CD4-positive, alpha-beta T cell (primary cell): ENCODE data around the gene DNMT3A. TPM values are rescaled to one million over a fixed set of nuclear protein-coding genes. Genes with fewer than 3 reads are reported as not detected.
A peak's percentile ranks its signal among the peaks of the same experiment; 100 is the strongest.

Source experiments
- ATAC-seq: fragments of 200-7000 bp; cut with Tn5 transposase; one replicate; pipeline ENCODE4 v1.10.0; 2022; ENCODE audit warnings: mild to moderate bottlenecking; ENCODE audit not compliant: poor library complexity
- CTCF ChIA-PET: fragments of 350-600 bp; sonication (Branson Sonifier 250); formaldehyde crosslinking; loops from one replicate; lab custom pipeline; 2021; ENCODE audit warnings: antibody characterized with exemption, inconsistent platforms; lab: Charles Lee
- POLR2A ChIA-PET: fragments of 350-600 bp; sonication (Branson Sonifier 250); formaldehyde crosslinking; loops from one replicate; lab custom pipeline; 2021; ENCODE audit warnings: antibody characterized with exemption, inconsistent platforms; lab: Charles Lee
- DNase-seq, 14 experiments: peaks; one replicate each; pipeline ENCODE4 v3.0.0-alpha.2; 2013 to 2020; ENCODE audit warnings: mixed read lengths in 2 of 14
- H3K27ac ChIP-seq, 2 donors: one replicate each; pipeline versions ENCODE4 v1.5.1 to v1.7.0; 2013; ENCODE audit warnings: low read length in 2 of 2, low read depth in 1 of 2, mild to moderate bottlenecking in 1 of 2
- H3K27me3 ChIP-seq, 2 experiments: 1 replicate in 1 of 2; 2 replicates in 1 of 2; pipeline versions ENCODE4 v1.6.1 to v1.7.0; 2013; ENCODE audit warnings: low read length in 2 of 2, control low read depth in 1 of 2, mild to moderate bottlenecking in 1 of 2, moderate library complexity in 1 of 2; ENCODE audit not compliant: insufficient read depth in 2 of 2, control insufficient read depth in 1 of 2
- H3K36me3 ChIP-seq: one replicate; pipeline ENCODE4 v1.6.1; 2013; ENCODE audit warnings: low read length, control low read depth; ENCODE audit not compliant: insufficient read depth
- H3K4me1 ChIP-seq: one replicate; pipeline ENCODE4 v1.6.1; 2013; ENCODE audit warnings: low read length, control low read depth; ENCODE audit not compliant: insufficient read depth
- H3K4me3 ChIP-seq: one replicate; pipeline ENCODE4 v1.5.1; 2013; ENCODE audit warnings: mild to moderate bottlenecking, low read length, moderate library complexity
- H3K9me3 ChIP-seq, 2 experiments: 1 replicate in 1 of 2; 2 replicates in 1 of 2; pipeline versions ENCODE4 v1.6.1 to v1.7.0; 2013; ENCODE audit warnings: low read length in 2 of 2, mild to moderate bottlenecking in 2 of 2, control low read depth in 1 of 2, moderate library complexity in 1 of 2; ENCODE audit not compliant: control insufficient read depth in 1 of 2, insufficient read depth in 1 of 2
- H3K27ac Mint-ChIP-seq: one replicate; pipeline ENCODE4 v1.8.0; 2020; ENCODE audit warnings: mixed read lengths
- H3K27me3 Mint-ChIP-seq: one replicate; pipeline ENCODE4 v1.8.0; 2021; ENCODE audit warnings: mixed read lengths
- H3K36me3 Mint-ChIP-seq: one replicate; pipeline ENCODE4 v1.8.0; 2021; ENCODE audit warnings: low read depth, mixed read lengths
- H3K4me1 Mint-ChIP-seq: one replicate; pipeline ENCODE4 v1.8.0; 2021; ENCODE audit warnings: low read depth, mixed read lengths
- H3K4me3 Mint-ChIP-seq: one replicate; pipeline ENCODE4 v1.8.0; 2020; ENCODE audit warnings: mild to moderate bottlenecking, mixed read lengths
- H3K9me3 Mint-ChIP-seq: one replicate; pipeline ENCODE4 v1.8.0; 2020; ENCODE audit warnings: mixed read lengths
- CTCF ChIP-seq: fragments of 200-600 bp; IDR thresholded peaks from one replicate; pipeline ENCODE4 v1.8.0; 2022; ENCODE audit warnings: antibody characterized with exemption, mild to moderate bottlenecking
- intact Hi-C, 2 experiments: fragments of 100-400 bp; cut with DNase I in 1 of 2; cut with micrococcal nuclease in 1 of 2; formaldehyde crosslinking; loops; one replicate each; pipeline versions ENCODE4 v1.15.1 to v1.9.0; 2023 to 2025; cut with DNase I, micrococcal nuclease
- total RNA-seq, 174 experiments: library from RNA in 2 of 174; stranded (reverse) in 2 of 174; gene quantifications; one replicate each; pipeline ENCODE4 v1.2.3 and lab custom pipeline; 2021 to 2026

Gene DNMT3A
- total RNA-seq, 2 experiments from 2014 or later = 57.1 to 62.1 TPM

- H3K4me1 Mint-ChIP-seq = peaks cover 42% of the 10 kb centered on the region
- no peaks in the 10 kb centered on the region for H3K27me3 ChIP-seq
- ATAC-seq (no peak), DNase-seq (peak in 1 of 14 experiments; percentile 26)
- H3K36me3 Mint-ChIP-seq = no peaks in the 10 kb centered on the region
- H3K4me1 ChIP-seq = peaks cover 40% of the 10 kb centered on the region
- TF ChIP-seq CTCF = no peak
- CTCF ChIA-PET = interaction anchor here (1.4 to 2.7 kb wide), 9 partner anchors 8 to 102 kb away, joined by 4 to 72 read pairs (median 8); no protein-coding TSS in a partner anchor
- H3K27ac ChIP-seq = no peak overlapping the region
- no peak overlapping the region for H3K27ac Mint-ChIP-seq
- peaks cover 0 to 11% of the 10 kb centered on the region in 2 experiments for H3K9me3 ChIP-seq
- H3K9me3 Mint-ChIP-seq = no peaks in the 10 kb centered on the region
- H3K36me3 ChIP-seq = no peaks in the 10 kb centered on the region
- no peaks in the 10 kb centered on the region for H3K27me3 Mint-ChIP-seq
- intact Hi-C loops = loop anchor here (5.0 to 10.0 kb wide), 3 partner anchors 33 to 211 kb away; partner anchors contain the start of genes DNMT3A (in 2 of the 2) and POMC (in 1 of the 2)
- POLR2A ChIA-PET = interaction anchor here (0.9 to 5.1 kb wide), 3 partner anchors 13 to 102 kb away, joined by 3 to 55 read pairs (median 3); no protein-coding TSS in a partner anchor
- no peak overlapping the region for H3K4me3 ChIP-seq
- H3K4me3 Mint-ChIP-seq = no peak overlapping the region
These were observed 33.8 kb upstream of the DNMT3A start for GRCh38 chr2:25375371-25375988.

- no peaks in the 10 kb centered on the region for H3K27me3 ChIP-seq
- Mint-ChIP-seq H3K4me3 (no peak overlapping the region), H3K4me1 (peaks cover 35% of the 10 kb centered on the region), H3K27me3 (no peaks in the 10 kb centered on the region), H3K27ac (no peak overlapping the region), H3K9me3 (no peaks in the 10 kb centered on the region), H3K36me3 (no peaks in the 10 kb centered on the region)
- no peak for TF ChIP-seq CTCF
- H3K4me1 ChIP-seq = peaks cover 40% of the 10 kb centered on the region
- POLR2A ChIA-PET = interaction anchor here (5.1 kb wide), 1 partner anchor 12 kb away, joined by 55 read pairs; no protein-coding TSS in a partner anchor
- H3K36me3 ChIP-seq = no peaks in the 10 kb centered on the region
- peaks cover 0 to 11% of the 10 kb centered on the region in 2 experiments for H3K9me3 ChIP-seq
- no peak overlapping the region for H3K27ac ChIP-seq
- ATAC-seq = no peak
- H3K4me3 ChIP-seq = no peak overlapping the region
- peak in 1 of 14 experiments; percentile 6 for DNase-seq
- intact Hi-C loops = loop anchor here (5.0 to 10.0 kb wide), 3 partner anchors 33 to 210 kb away; partner anchors contain the start of genes DNMT3A (in 2 of the 2) and POMC (in 1 of the 2)
- CTCF ChIA-PET = interaction anchor here (1.4 kb wide), 1 partner anchor 13 kb away, joined by 4 read pairs; no protein-coding TSS in a partner anchor
These were observed 33.1 kb upstream of the DNMT3A start for GRCh38 chr2:25374827-25375226.

- H3K9me3 ChIP-seq = peaks cover 0 to 8% of the 10 kb centered on the region in 2 experiments
- H3K9me3 Mint-ChIP-seq = no peaks in the 10 kb centered on the region
- no peak for TF ChIP-seq CTCF
- H3K27ac ChIP-seq = no peak overlapping the region
- intact Hi-C loops = loop anchor here in 1 of 2 experiments (10.0 kb wide), 1 partner anchor 210 kb away; the partner anchor contains the start of gene POMC
- no peaks in the 10 kb centered on the region for H3K36me3 Mint-ChIP-seq
- DNase-seq = no peak
- no peak for ATAC-seq
- ChIA-PET POLR2A (interaction anchor here (5.1 kb wide), 1 partner anchor 12 kb away, joined by 55 read pairs; no protein-coding TSS in a partner anchor), CTCF (interaction anchor here (1.4 kb wide), 1 partner anchor 12 kb away, joined by 4 read pairs; no protein-coding TSS in a partner anchor)
- no peaks in the 10 kb centered on the region for H3K36me3 ChIP-seq
- no peaks in the 10 kb centered on the region for H3K27me3 ChIP-seq
- H3K27me3 Mint-ChIP-seq = no peaks in the 10 kb centered on the region
- H3K27ac Mint-ChIP-seq = no peak overlapping the region
- H3K4me1 Mint-ChIP-seq = peaks cover 31% of the 10 kb centered on the region
- H3K4me3 Mint-ChIP-seq = no peak overlapping the region
- no peak overlapping the region for H3K4me3 ChIP-seq
- peaks cover 37% of the 10 kb centered on the region for H3K4me1 ChIP-seq
These were observed 32.7 kb upstream of the DNMT3A start for GRCh38 chr2:25374411-25374810.
